ENCODE measurements around the gene ZNF133. TPM values are rescaled to one million over a fixed set of nuclear protein-coding genes. Genes with fewer than 3 reads are reported as not detected.

ZNF133 gene
- total and polyA plus RNA-seq, 2 donors (not counting 3 experiments of a cell fraction or from before 2014, with no cell fraction given), result 11.1 to 13.8 TPM

- Histone ChIP-seq H3K27ac (ENCODE audit: insufficient read depth, low read depth, low read length) (no peak overlapping the region), H3K79me2 (ENCODE audit: control insufficient read depth, insufficient read depth, low read length) (no peaks in the 10 kb centered on the region), H3K27me3 (ENCODE audit: control insufficient read depth in 2 of 2, insufficient read depth in 2 of 2, low read length in 2 of 2) (peaks cover 0 to 3% of the 10 kb centered on the region in 2 experiments), H3K9me1 (replicated peaks; ENCODE audit: control insufficient read depth, extremely low read depth, insufficient read depth, low read length) (no peaks in the 10 kb centered on the region), H3K4me2 (ENCODE audit: insufficient read depth, low read length) (no peak overlapping the region), H3K36me3 (ENCODE audit: control insufficient read depth in 2 of 2, extremely low read depth in 1 of 2, insufficient read depth in 2 of 2, low read length in 2 of 2) (no peaks in the 10 kb centered on the region), H3K4me1 (ENCODE audit: control insufficient read depth, extremely low read depth, insufficient read depth, low read length) (no peaks in the 10 kb centered on the region), H3K4me3 (replicated peaks in 1 of 3; ENCODE audit: insufficient read depth in 1 of 3, low read depth in 1 of 3, low read length in 3 of 3) (no peak overlapping the region), H3K9ac (replicated peaks; ENCODE audit: extremely low read depth, insufficient read depth, low read length) (no peak overlapping the region), H4K20me1 (replicated peaks; ENCODE audit: control insufficient read depth, extremely low read depth, insufficient read depth, low read length) (no peaks in the 10 kb centered on the region), H3K9me3 (replicated peaks; ENCODE audit: control insufficient read depth, insufficient read depth, low read length) (no peaks in the 10 kb centered on the region), H2AFZ (ENCODE audit: low read depth, low read length) (no peak overlapping the region)
- DNase-seq (ENCODE audit: low read depth, low spot score), result no peak
- no peak for FAIRE-seq
- no TSS peak for BruUV-seq (replicated peaks)
- no peak for TF ChIP-seq POLR2A (IDR thresholded peaks at IDR 0.05; ENCODE audit: low read depth, low read length)
- no peak for TF ChIP-seq POLR2AphosphoS5 (IDR thresholded peaks at IDR 0.05; ENCODE audit: insufficient read depth, low read depth, low read length)
- no peak for TF ChIP-seq MYC (IDR thresholded peaks at IDR 0.05; ENCODE audit: low read depth, low read length)
- intact Hi-C loops (cut with micrococcal nuclease) (no loop called here), dilution Hi-C loops (cut with MboI; ENCODE audit: extremely low pct_ligation_motif_present, low sequenced_read_pairs) (no loop called here)
- CTCF ChIA-PET, result no interaction called here
- POLR2A ChIA-PET, result no interaction called here
Observed at GRCh38 chr20:18250217-18250616, 38.1 kb upstream of the ZNF133 start.

GRCh38 chr20:18252597-18253451 lies 35.5 kb upstream of the ZNF133 start:
- Histone ChIP-seq H3K9me1 (replicated peaks; ENCODE audit: control insufficient read depth, extremely low read depth, insufficient read depth, low read length) (no peaks in the 10 kb centered on the region), H3K9ac (replicated peaks; ENCODE audit: extremely low read depth, insufficient read depth, low read length) (no peak overlapping the region), H3K79me2 (ENCODE audit: control insufficient read depth, insufficient read depth, low read length) (no peaks in the 10 kb centered on the region), H3K36me3 (ENCODE audit: control insufficient read depth in 2 of 2, extremely low read depth in 1 of 2, insufficient read depth in 2 of 2, low read length in 2 of 2) (no peaks in the 10 kb centered on the region), H3K9me3 (replicated peaks; ENCODE audit: control insufficient read depth, insufficient read depth, low read length) (no peaks in the 10 kb centered on the region), H2AFZ (ENCODE audit: low read depth, low read length) (no peak overlapping the region), H3K27ac (ENCODE audit: insufficient read depth, low read depth, low read length) (no peak overlapping the region), H3K27me3 (ENCODE audit: control insufficient read depth in 2 of 2, insufficient read depth in 2 of 2, low read length in 2 of 2) (peaks cover 0 to 3% of the 10 kb centered on the region in 2 experiments), H4K20me1 (replicated peaks; ENCODE audit: control insufficient read depth, extremely low read depth, insufficient read depth, low read length) (no peaks in the 10 kb centered on the region), H3K4me3 (replicated peaks in 1 of 3; ENCODE audit: insufficient read depth in 1 of 3, low read depth in 1 of 3, low read length in 3 of 3) (no peak overlapping the region), H3K4me1 (ENCODE audit: control insufficient read depth, extremely low read depth, insufficient read depth, low read length) (no peaks in the 10 kb centered on the region), H3K4me2 (ENCODE audit: insufficient read depth, low read length) (no peak overlapping the region)
- POLR2A ChIA-PET, result no interaction called here
- CTCF ChIA-PET, result interaction anchor here (1.9 kb wide), 1 partner anchor 10 kb away, joined by 6 read pairs; no protein-coding TSS in a partner anchor
- TF ChIP-seq POLR2A (IDR thresholded peaks at IDR 0.05; ENCODE audit: low read depth, low read length) (no peak), FOS (IDR thresholded peaks at IDR 0.05; ENCODE audit: borderline replicate concordance, insufficient read depth, low read length) (no peak), MAX (IDR thresholded peaks at IDR 0.05; ENCODE audit: insufficient read depth, insufficient read length) (no peak), CTCF (IDR thresholded peaks at IDR 0.05; ENCODE audit: extremely low read depth in 1 of 2, insufficient read depth in 1 of 2, low read depth in 1 of 2, low read length in 2 of 2) (no peak), MYC (IDR thresholded peaks at IDR 0.05; ENCODE audit: low read depth, low read length) (no peak), GATA2 (IDR thresholded peaks at IDR 0.05; ENCODE audit: insufficient read depth, insufficient read length, low read depth, low read length) (no peak), JUN (IDR thresholded peaks at IDR 0.05; ENCODE audit: borderline replicate concordance, insufficient read depth, insufficient read length, low read depth) (no peak), POLR2AphosphoS5 (IDR thresholded peaks at IDR 0.05; ENCODE audit: insufficient read depth, low read depth, low read length) (no peak)
- FAIRE-seq, result no peak
- no peak for DNase-seq (ENCODE audit: low read depth, low spot score)
- dilution Hi-C loops (cut with MboI; ENCODE audit: extremely low pct_ligation_motif_present, low sequenced_read_pairs) (no loop called here), intact Hi-C loops (cut with micrococcal nuclease) (no loop called here)
- BruUV-seq (replicated peaks), result no TSS peak

All from endothelial cell of umbilical vein (primary cell).